Stomach (tissue), 9 donors: Measurements from ENCODE around the gene SHOX. TPM values are rescaled to one million over a fixed set of nuclear protein-coding genes. Genes with fewer than 3 reads are reported as not detected.

Source experiments
- DNase-seq, 2 donors: peaks; one replicate each; pipeline versions ENCODE4 v3.0.0 to v3.0.0-alpha.2; 2013 to 2019
- H3K27ac ChIP-seq, 5 donors: fragments of 200-600 bp in 4 of 5; sonication (generic) in 4 of 5; one replicate each; pipeline ENCODE4 v1.5.1; 2013 to 2019; ENCODE audit warnings: mild to moderate bottlenecking in 1 of 5, moderate library complexity in 1 of 5
- H3K27me3 ChIP-seq, 3 donors: fragments of 200-600 bp; sonication (generic); one replicate each; pipeline ENCODE4 v1.5.1; 2017 to 2019; ENCODE audit warnings: mixed run types in 1 of 3
- H3K36me3 ChIP-seq, 4 donors: fragments of 200-600 bp; sonication (generic); 1 replicate in 3 of 4; 2 replicates in 1 of 4; pipeline ENCODE4 v1.5.1; 2016 to 2019
- H3K4me1 ChIP-seq, 4 donors: fragments of 200-600 bp; sonication (generic); one replicate each; pipeline ENCODE4 v1.5.1; 2016 to 2019
- H3K4me3 ChIP-seq, 4 donors: fragments of 200-600 bp; sonication (generic) in 3 of 4; one replicate each; pipeline ENCODE4 v1.5.1; 2016 to 2019; ENCODE audit warnings: mild to moderate bottlenecking in 1 of 4
- H3K9me3 ChIP-seq, 4 donors: fragments of 200-600 bp; sonication (generic); one replicate each; pipeline ENCODE4 v1.5.1; 2016 to 2019
- CTCF ChIP-seq, 7 experiments: fragments of 450-650 bp in 4 of 7; fragments of 200-600 bp in 3 of 7; sonication (generic) in 3 of 7; IDR thresholded peaks; one replicate each; pipeline ENCODE4 v1.5.1; 2016 to 2019; ENCODE audit warnings: antibody characterized with exemption in 7 of 7, control low read depth in 2 of 7, mild to moderate bottlenecking in 1 of 7
- EP300 ChIP-seq: sonication (generic); formaldehyde crosslinking; IDR thresholded peaks from one replicate; pipeline ENCODE4 v1.6.1; 2017; ENCODE audit warnings: antibody characterized with exemption
- POLR2A ChIP-seq, 4 donors: fragments of 450-650 bp; IDR thresholded peaks; one replicate each; pipeline ENCODE4 v1.6.1; 2016; ENCODE audit warnings: antibody characterized with exemption in 4 of 4, control low read depth in 2 of 4, mild to moderate bottlenecking in 1 of 4, moderate library complexity in 1 of 4
- POLR2AphosphoS5 ChIP-seq, 3 donors: sonication (generic); formaldehyde crosslinking; IDR thresholded peaks; one replicate each; pipeline ENCODE4 v1.6.1; 2016; ENCODE audit warnings: antibody characterized with exemption in 3 of 3
- WGBS, 5 donors: extraction: QIAGEN DNeasy Blood & Tissue Kit in 3 of 5; methylation state at CpG; one replicate each; pipeline versions ENCODE4 v1.1.5 to v1.1.7; 2013 to 2018; 5-methylcytosine and 5-hydroxymethylcytosine counted together
- intact Hi-C: fragments of 100-400 bp; cut with DNase I; formaldehyde crosslinking; loops from one replicate; pipeline ENCODE4 v1.15.1; 2023; ENCODE audit warnings: low total_unique reads
- polyA plus RNA-seq, 3 donors: library from polyadenylated mRNA; stranded (reverse); fragments of 200-250 nt; gene quantifications; one replicate each; pipeline ENCODE4 v1.2.3, GENCODE V29; 2013
- total RNA-seq, 5 donors: library from RNA; depleted of rRNA; stranded (reverse); fragments of >200 nt; gene quantifications; one replicate each; pipeline versions ENCODE4 v1.1.0 to v1.2.3, GENCODE V29; 2014 to 2016
- donor health status: healthy with polysubstance abuse.
- donor health status: Bipolar disorder and iron deficiency.
- donor health status: healthy.

Gene SHOX
- total and polyA plus RNA-seq, 8 donors = 7.5 TPM; not detected in 7

- peaks cover 16 to 93% (median 73%) of the 10 kb centered on the region in 3 donors for H3K27me3 ChIP-seq
- no peaks in the 10 kb centered on the region for H3K9me3 ChIP-seq
- intact Hi-C loops = no loop called here
- 3 to 9% (median 6%) methylated on average over 29 of the region's 29 CpGs for WGBS, 5 donors
- no peak overlapping the region for H3K27ac ChIP-seq
- peak in 1 of 2 donors; percentile 11 for DNase-seq
- H3K4me1 ChIP-seq = peaks cover 0 to 18% (median 6%) of the 10 kb centered on the region in 4 donors
- peak overlapping the region in 1 of 4 donors; percentile 1 for H3K4me3 ChIP-seq
- no peak for TF ChIP-seq POLR2A (IDR thresholded peaks at IDR 0.05)
- TF ChIP-seq POLR2AphosphoS5 (IDR thresholded peaks at IDR 0.05) = no peak
- no peak for TF ChIP-seq EP300
- no peak for TF ChIP-seq CTCF (IDR thresholded peaks at IDR 0.05)
- no peaks in the 10 kb centered on the region for H3K36me3 ChIP-seq
Measured at GRCh38 chrX:637660-638481, 7.3 kb downstream of the SHOX start.

- Histone ChIP-seq H3K9me3 (no peaks in the 10 kb centered on the region), H3K4me1 (peaks cover 0 to 18% (median 6%) of the 10 kb centered on the region in 4 donors), H3K27me3 (peaks cover 13 to 93% (median 66%) of the 10 kb centered on the region in 3 donors), H3K4me3 (no peak overlapping the region), H3K27ac (no peak overlapping the region), H3K36me3 (no peaks in the 10 kb centered on the region)
- intact Hi-C loops = no loop called here
- 1 to 8% (median 4%) methylated on average over 18 of the region's 18 CpGs for WGBS, 5 donors
- peak in 1 of 2 donors; percentile 11 for DNase-seq
- TF ChIP-seq POLR2AphosphoS5 (IDR thresholded peaks at IDR 0.05) = no peak
- no peak for TF ChIP-seq CTCF (IDR thresholded peaks at IDR 0.05)
- TF ChIP-seq POLR2A (IDR thresholded peaks at IDR 0.05) = no peak
- TF ChIP-seq EP300 = no peak
Measured at GRCh38 chrX:638482-639131, 8.0 kb downstream of the SHOX start.

- H3K36me3 ChIP-seq = no peaks in the 10 kb centered on the region
- peaks cover 0 to 18% (median 6%) of the 10 kb centered on the region in 4 donors for H3K4me1 ChIP-seq
- peaks cover 13 to 93% (median 64%) of the 10 kb centered on the region in 3 donors for H3K27me3 ChIP-seq
- no peak overlapping the region for H3K27ac ChIP-seq
- no peak for DNase-seq
- 1 to 9% (median 5%) methylated on average over 9 of the region's 9 CpGs for WGBS, 5 donors
- TF ChIP-seq CTCF (IDR thresholded peaks at IDR 0.05) = no peak
- TF ChIP-seq POLR2A (IDR thresholded peaks at IDR 0.05) = no peak
- no peak for TF ChIP-seq EP300
- TF ChIP-seq POLR2AphosphoS5 (IDR thresholded peaks at IDR 0.05) = no peak
- H3K9me3 ChIP-seq = no peaks in the 10 kb centered on the region
- H3K4me3 ChIP-seq = no peak overlapping the region
- intact Hi-C loops = no loop called here
Measured at GRCh38 chrX:639151-639550, 8.6 kb downstream of the SHOX start.

- H3K4me1 ChIP-seq = peaks cover 0 to 18% (median 6%) of the 10 kb centered on the region in 4 donors
- peaks cover 5 to 93% (median 59%) of the 10 kb centered on the region in 3 donors for H3K27me3 ChIP-seq
- H3K27ac ChIP-seq = no peak overlapping the region
- peak in 1 of 2 donors; percentile 14 for DNase-seq
- H3K36me3 ChIP-seq = no peaks in the 10 kb centered on the region
- 8 to 20% (median 9%) methylated on average over 10 of the region's 10 CpGs for WGBS, 5 donors
- H3K9me3 ChIP-seq = no peaks in the 10 kb centered on the region
- intact Hi-C loops = no loop called here
- no peak for TF ChIP-seq POLR2AphosphoS5 (IDR thresholded peaks at IDR 0.05)
- TF ChIP-seq EP300 = no peak
- TF ChIP-seq CTCF (IDR thresholded peaks at IDR 0.05) = no peak
- TF ChIP-seq POLR2A (IDR thresholded peaks at IDR 0.05) = no peak
- no peak overlapping the region for H3K4me3 ChIP-seq
Measured at GRCh38 chrX:640641-641040, 10.1 kb downstream of the SHOX start.
